ENCODE measurements around the gene CCDC190. TPM values are rescaled to one million over a fixed set of nuclear protein-coding genes. Genes with fewer than 3 reads are reported as not detected.

The CCDC190 gene
- total RNA-seq, 1 experiment from 2014 or later: not detected

- Histone ChIP-seq H3K36me3 (ENCODE audit: control insufficient read depth, insufficient read depth, low read length) (no peaks in the 10 kb centered on the region), H3K27ac (ENCODE audit: low read length) (no peak overlapping the region), H3K4me1 (ENCODE audit: control insufficient read depth, insufficient read depth, low read length) (no peaks in the 10 kb centered on the region), H3K9me3 (ENCODE audit: control insufficient read depth, insufficient read depth, low read depth, low read length) (no peaks in the 10 kb centered on the region), H3K27me3 (ENCODE audit: control insufficient read depth, insufficient read depth, low read length) (no peaks in the 10 kb centered on the region), H3K4me3 (ENCODE audit: low read depth in 2 of 2, low read length in 2 of 2) (no peak overlapping the region)
- ATAC-seq (peak; percentile 87), DNase-seq (ENCODE audit: low read depth, low spot score) (peak; percentile 70)
- ChIA-PET POLR2A (no interaction called here), CTCF (no interaction called here)
- no TSS peak for BruUV-seq (replicated peaks)
- in situ Hi-C loops (cut with HindIII; ENCODE audit: low pct_unique_long_range_greater_than_20kb, low sequenced_read_pairs) (no loop called here), intact Hi-C loops (cut with micrococcal nuclease; ENCODE audit: unreplicated experiment) (no loop called here)
- TF ChIP-seq SIN3A (IDR thresholded peaks at IDR 0.05; ENCODE audit: borderline replicate concordance, insufficient read depth, low read depth, low read length): no peak
- TF ChIP-seq REST (IDR thresholded peaks at IDR 0.05; ENCODE audit: insufficient read depth in 1 of 2, low read depth in 2 of 2, low read length in 1 of 2): no peak
- no peak for TF ChIP-seq TCF7L2 (IDR thresholded peaks at IDR 0.05; ENCODE audit: low read depth, low read length)
- no peak for TF ChIP-seq POLR2AphosphoS5 (IDR thresholded peaks at IDR 0.05; ENCODE audit: low read depth, low read length)
- TF ChIP-seq CTCF (IDR thresholded peaks at IDR 0.05): no peak
Observed at GRCh38 chr1:162905174-162906158, 44.5 kb upstream of the CCDC190 start.

GRCh38 chr1:162904579-162904978, 43.6 kb upstream of the CCDC190 start:
- TF ChIP-seq POLR2AphosphoS5 (IDR thresholded peaks at IDR 0.05; ENCODE audit: low read depth, low read length) (no peak), SIN3A (IDR thresholded peaks at IDR 0.05; ENCODE audit: borderline replicate concordance, insufficient read depth, low read depth, low read length) (no peak), CTCF (IDR thresholded peaks at IDR 0.05) (no peak)
- Histone ChIP-seq H3K27ac (ENCODE audit: low read length) (no peak overlapping the region), H3K27me3 (ENCODE audit: control insufficient read depth, insufficient read depth, low read length) (no peaks in the 10 kb centered on the region), H3K9me3 (ENCODE audit: control insufficient read depth, insufficient read depth, low read depth, low read length) (no peaks in the 10 kb centered on the region), H3K36me3 (ENCODE audit: control insufficient read depth, insufficient read depth, low read length) (no peaks in the 10 kb centered on the region), H3K4me1 (ENCODE audit: control insufficient read depth, insufficient read depth, low read length) (no peaks in the 10 kb centered on the region), H3K4me3 (ENCODE audit: low read depth in 2 of 2, low read length in 2 of 2) (no peak overlapping the region)
- intact Hi-C loops (cut with micrococcal nuclease; ENCODE audit: unreplicated experiment) (no loop called here), in situ Hi-C loops (cut with HindIII; ENCODE audit: low pct_unique_long_range_greater_than_20kb, low sequenced_read_pairs) (no loop called here)
- DNase-seq (ENCODE audit: low read depth, low spot score): no peak
- POLR2A ChIA-PET: no interaction called here
- CTCF ChIA-PET: no interaction called here
- ATAC-seq: no peak
- no TSS peak for BruUV-seq (replicated peaks)

All from Panc1 (cell line).